Testis (tissue), 2 donors: ENCODE measurements around the gene C11orf52.

Experiments
- CTCF ChIP-seq, 3 experiments: fragments of 450-650 bp in 2 of 3; fragments of 200-600 bp in 1 of 3; sonication (generic) in 1 of 3; IDR thresholded peaks; one replicate each; pipeline ENCODE4 v1.5.1; 2016 to 2019; ENCODE audit warnings: antibody characterized with exemption in 3 of 3, mild to moderate bottlenecking in 2 of 3, moderate library complexity in 1 of 3
- POLR2A ChIP-seq: fragments of 450-650 bp; IDR thresholded peaks from one replicate; pipeline ENCODE4 v1.6.1; 2017; ENCODE audit warnings: antibody characterized with exemption, mild to moderate bottlenecking, moderate library complexity

- no peak for TF ChIP-seq POLR2A
- no peak for TF ChIP-seq CTCF (IDR thresholded peaks at IDR 0.05)
Measured at GRCh38 chr11:111933872-111934271, 15.2 kb downstream of the C11orf52 start.
